Fibroblast of lung (primary cell): ENCODE data around the gene MCOLN1. TPM values are rescaled to one million over a fixed set of nuclear protein-coding genes. Genes with fewer than 3 reads are reported as not detected.

Experiments used
- DNase-seq, 2 donors: peaks; one replicate each; pipeline versions ENCODE4 v3.0.0 to v3.0.0-alpha.2; 2010; ENCODE audit warnings: low read depth in 2 of 2
- H2AFZ ChIP-seq: 2 replicates; pipeline ENCODE4 v1.5.1; 2012; ENCODE audit warnings: low read length, control low read depth, inconsistent platforms
- H3K27ac ChIP-seq: 2 replicates; pipeline ENCODE4 v1.5.1; 2011; ENCODE audit warnings: low read length, control low read depth; ENCODE audit not compliant: insufficient read depth
- H3K27me3 ChIP-seq: 2 replicates; pipeline ENCODE4 v1.5.1; 2011; ENCODE audit warnings: mild to moderate bottlenecking, low read length; ENCODE audit not compliant: control insufficient read depth, insufficient read depth
- H3K36me3 ChIP-seq: 2 replicates; pipeline ENCODE4 v1.5.1; 2011; ENCODE audit warnings: low read length; ENCODE audit not compliant: control insufficient read depth, insufficient read depth
- H3K4me1 ChIP-seq: 2 replicates; pipeline ENCODE4 v1.5.1; 2011; ENCODE audit warnings: low read length; ENCODE audit not compliant: control insufficient read depth, insufficient read depth; ENCODE audit errors: extremely low read depth
- H3K4me2 ChIP-seq: 2 replicates; pipeline ENCODE4 v1.5.1; 2011; ENCODE audit warnings: low read length, control low read depth; ENCODE audit not compliant: insufficient read depth; ENCODE audit errors: extremely low read depth
- H3K4me3 ChIP-seq, 4 experiments: fragments of 200-600 bp in 1 of 4; sonication (generic) in 1 of 4; replicated peaks in 1 of 4; 2 replicates each; pipeline ENCODE4 v1.5.1; 2011 to 2016; ENCODE audit warnings: low read length in 4 of 4, low read depth in 3 of 4, mild to moderate bottlenecking in 3 of 4, control low read depth in 2 of 4, inconsistent platforms in 1 of 4, mixed read lengths in 1 of 4; ENCODE audit not compliant: insufficient read depth in 1 of 4; ENCODE audit errors: control extremely low read depth in 1 of 4
- H3K79me2 ChIP-seq: 2 replicates; pipeline ENCODE4 v1.5.1; 2012; ENCODE audit warnings: mild to moderate bottlenecking, low read length, inconsistent platforms; ENCODE audit not compliant: control insufficient read depth, insufficient read depth
- H3K9ac ChIP-seq: 2 replicates; pipeline ENCODE4 v1.5.1; 2011; ENCODE audit warnings: mild to moderate bottlenecking, low read length, control low read depth; ENCODE audit not compliant: insufficient read depth
- H3K9me3 ChIP-seq: 2 replicates; pipeline ENCODE4 v1.5.1; 2012; ENCODE audit warnings: low read depth, low read length; ENCODE audit not compliant: control insufficient read depth, insufficient read depth
- H4K20me1 ChIP-seq: 2 replicates; pipeline ENCODE4 v1.5.1; 2011; ENCODE audit warnings: low read length; ENCODE audit not compliant: control insufficient read depth, insufficient read depth; ENCODE audit errors: extremely low read depth
- CTCF ChIP-seq, 2 donors: IDR thresholded peaks in 1 of 2; conservative IDR thresholded peaks in 1 of 2; 1 replicate in 1 of 2; 2 replicates in 1 of 2; pipeline ENCODE4 v1.5.1; 2011 to 2012; ENCODE audit warnings: low read length in 2 of 2, control low read depth in 1 of 2, inconsistent platforms in 1 of 2, low read depth in 1 of 2, mild to moderate bottlenecking in 1 of 2
- EZH2 ChIP-seq: IDR thresholded peaks from 2 replicates; pipeline ENCODE4 v1.5.1; 2012; ENCODE audit warnings: low read length, control low read depth, mild to moderate bottlenecking; ENCODE audit errors: missing control alignments
- polyA plus RNA-seq, 2 donors: library from polyadenylated mRNA; depleted of rRNA in 1 of 2; stranded (reverse) in 1 of 2; unstranded in 1 of 2; fragments of >200 nt; gene quantifications; 2 replicates each; pipeline ENCODE4 v1.2.1, GENCODE V29; 2011 to 2012; ENCODE audit warnings: missing spikeins in 1 of 2
- total RNA-seq: library from RNA; depleted of rRNA; stranded (reverse); fragments of >200 nt; gene quantifications from 2 replicates; pipeline ENCODE4 v1.2.1, GENCODE V29; 2014

Gene MCOLN1
- total and polyA plus RNA-seq, 2 donors (not counting 1 experiment from before 2014, with no cell fraction given): 4.0 to 15.1 TPM

- DNase-seq: no peak
- no peaks in the 10 kb centered on the region for H3K36me3 ChIP-seq
- no peak overlapping the region for H2AFZ ChIP-seq
- H3K27me3 ChIP-seq: no peaks in the 10 kb centered on the region
- H3K9me3 ChIP-seq: no peaks in the 10 kb centered on the region
- H3K9ac ChIP-seq: no peak overlapping the region
- H3K79me2 ChIP-seq: no peaks in the 10 kb centered on the region
- H3K27ac ChIP-seq: no peak overlapping the region
- H3K4me2 ChIP-seq: no peak overlapping the region
- no peak for TF ChIP-seq CTCF (conservative IDR thresholded peaks at IDR 0.05 in 1 of 2, IDR thresholded peaks at IDR 0.05 in 1 of 2; ENCODE audit: low read depth in 1 of 2, low read length in 2 of 2)
- TF ChIP-seq EZH2: no peak
- no peak overlapping the region for H3K4me3 ChIP-seq
- peaks cover 2% of the 10 kb centered on the region for H3K4me1 ChIP-seq
- no peaks in the 10 kb centered on the region for H4K20me1 ChIP-seq
Observed at GRCh38 chr19:7505288-7505681, 17.1 kb upstream of the MCOLN1 start.

GRCh38 chr19:7505682-7506384 is 16.6 kb upstream of the MCOLN1 start:
- no peaks in the 10 kb centered on the region for H3K9me3 ChIP-seq
- H4K20me1 ChIP-seq: no peaks in the 10 kb centered on the region
- no peaks in the 10 kb centered on the region for H3K79me2 ChIP-seq
- H3K9ac ChIP-seq: no peak overlapping the region
- no peaks in the 10 kb centered on the region for H3K27me3 ChIP-seq
- no peak for DNase-seq
- no peak overlapping the region for H2AFZ ChIP-seq
- H3K4me3 ChIP-seq: no peak overlapping the region
- H3K27ac ChIP-seq: no peak overlapping the region
- H3K4me1 ChIP-seq: peaks cover 2% of the 10 kb centered on the region
- no peak overlapping the region for H3K4me2 ChIP-seq
- no peaks in the 10 kb centered on the region for H3K36me3 ChIP-seq
- TF ChIP-seq CTCF (conservative IDR thresholded peaks at IDR 0.05 in 1 of 2, IDR thresholded peaks at IDR 0.05 in 1 of 2; ENCODE audit: low read depth in 1 of 2, low read length in 2 of 2): no peak
- TF ChIP-seq EZH2: no peak

- Histone ChIP-seq H3K9me3 (no peaks in the 10 kb centered on the region), H3K4me1 (peaks cover 2% of the 10 kb centered on the region), H4K20me1 (no peaks in the 10 kb centered on the region), H3K27ac (no peak overlapping the region), H2AFZ (no peak overlapping the region), H3K4me3 (no peak overlapping the region), H3K79me2 (no peaks in the 10 kb centered on the region), H3K36me3 (no peaks in the 10 kb centered on the region), H3K9ac (no peak overlapping the region), H3K4me2 (no peak overlapping the region), H3K27me3 (no peaks in the 10 kb centered on the region)
- TF ChIP-seq CTCF (conservative IDR thresholded peaks at IDR 0.05 in 1 of 2, IDR thresholded peaks at IDR 0.05 in 1 of 2; ENCODE audit: low read depth in 1 of 2, low read length in 2 of 2) (no peak), EZH2 (no peak)
- peak; percentile 75 to 88 for DNase-seq
Observed at GRCh38 chr19:7506385-7507328, 15.8 kb upstream of the MCOLN1 start.
